Stimulated activated CD4-positive, alpha-beta T cell treated with anti-CD3 and anti-CD28 coated beads, Interleukin-1b, Interleukin-23, amount 100 ng/mL, for 1 hour (primary cell): Measurements from ENCODE around the gene WNK2.

Experiments
- DNase-seq, 2 donors: peaks; one replicate each; pipeline ENCODE4 v3.0.0-alpha.2; 2020; ENCODE audit warnings: low read depth in 2 of 2

The WNK2 gene

DNA sequence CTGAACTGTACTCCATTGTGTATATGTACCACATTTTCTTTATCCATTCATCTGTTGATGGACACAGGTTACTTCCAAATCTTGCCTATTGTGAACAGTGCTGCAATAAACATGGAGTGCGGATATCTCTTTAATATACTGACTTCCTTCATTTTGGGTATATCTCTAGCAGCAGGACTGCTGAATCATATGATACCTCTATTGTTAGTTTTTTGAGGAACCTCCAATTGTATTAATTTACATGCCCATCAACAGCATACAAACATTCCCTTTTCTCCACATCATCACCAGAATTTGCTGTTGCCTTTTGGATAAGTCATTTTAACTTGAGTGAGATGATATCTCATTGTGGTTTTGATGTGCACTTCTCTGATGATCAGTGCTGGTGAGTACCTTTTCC is 185.7 kb downstream of the WNK2 start:
- DNase-seq = no peak
